T-helper 1 cell treated with Interleukin-12 subunit alpha and Interleukin-12 subunit beta and Interleukin-4 antibody, amounts not matched to agents 30 μg/mL and 1 μg/mL, for 36 hours (primary cell): Measurements from ENCODE around the gene HDAC4.

Experiments
- H3K27ac Mint-ChIP-seq: one replicate; pipeline ENCODE4 v1.8.0; 2021; ENCODE audit warnings: mild to moderate bottlenecking, mixed read lengths
- H3K27me3 Mint-ChIP-seq: one replicate; pipeline ENCODE4 v1.8.0; 2021; ENCODE audit warnings: low read depth, mixed read lengths
- H3K36me3 Mint-ChIP-seq: one replicate; pipeline ENCODE4 v1.8.0; 2021; ENCODE audit warnings: low read depth, mixed read lengths
- H3K4me1 Mint-ChIP-seq: one replicate; pipeline ENCODE4 v1.8.0; 2021; ENCODE audit warnings: low read depth, mixed read lengths
- H3K4me3 Mint-ChIP-seq: one replicate; pipeline ENCODE4 v1.8.0; 2021; ENCODE audit warnings: mild to moderate bottlenecking, moderate library complexity, mixed read lengths
- H3K9me3 Mint-ChIP-seq: one replicate; pipeline ENCODE4 v1.8.0; 2021; ENCODE audit warnings: mixed read lengths

The HDAC4 gene

GRCh38 chr2:239278941-239279365 is 121.9 kb downstream of the HDAC4 start:
- Mint-ChIP-seq H3K36me3 (peaks cover 11% of the 10 kb centered on the region), H3K27me3 (no peaks in the 10 kb centered on the region), H3K4me3 (no peak overlapping the region), H3K9me3 (no peaks in the 10 kb centered on the region), H3K27ac (peak overlapping the region; percentile 47), H3K4me1 (peaks cover 43% of the 10 kb centered on the region)

GRCh38 chr2:239278361-239278760 is 122.5 kb downstream of the HDAC4 start:
- no peak overlapping the region for H3K4me3 Mint-ChIP-seq
- peaks cover 12% of the 10 kb centered on the region for H3K36me3 Mint-ChIP-seq
- no peaks in the 10 kb centered on the region for H3K9me3 Mint-ChIP-seq
- no peak overlapping the region for H3K27ac Mint-ChIP-seq
- no peaks in the 10 kb centered on the region for H3K27me3 Mint-ChIP-seq
- peaks cover 46% of the 10 kb centered on the region for H3K4me1 Mint-ChIP-seq

GRCh38 chr2:239277401-239278085 is 123.3 kb downstream of the HDAC4 start:
- Mint-ChIP-seq H3K9me3 (no peaks in the 10 kb centered on the region), H3K27ac (peak overlapping the region; percentile 59), H3K4me1 (peaks cover 54% of the 10 kb centered on the region), H3K27me3 (no peaks in the 10 kb centered on the region), H3K4me3 (no peak overlapping the region), H3K36me3 (peaks cover 18% of the 10 kb centered on the region)

- Mint-ChIP-seq H3K36me3 (peaks cover 22% of the 10 kb centered on the region), H3K27me3 (no peaks in the 10 kb centered on the region), H3K27ac (peak overlapping the region; percentile 70), H3K9me3 (no peaks in the 10 kb centered on the region), H3K4me3 (no peak overlapping the region), H3K4me1 (peaks cover 59% of the 10 kb centered on the region)
Measured at GRCh38 chr2:239276851-239277250, 124.0 kb downstream of the HDAC4 start.

- peaks cover 25% of the 10 kb centered on the region for H3K36me3 Mint-ChIP-seq
- H3K9me3 Mint-ChIP-seq: no peaks in the 10 kb centered on the region
- peaks cover 65% of the 10 kb centered on the region for H3K4me1 Mint-ChIP-seq
- H3K4me3 Mint-ChIP-seq: no peak overlapping the region
- H3K27me3 Mint-ChIP-seq: no peaks in the 10 kb centered on the region
- peak overlapping the region; percentile 95 for H3K27ac Mint-ChIP-seq
Measured at GRCh38 chr2:239275847-239276831, 124.7 kb downstream of the HDAC4 start.

- Mint-ChIP-seq H3K36me3 (peaks cover 28% of the 10 kb centered on the region), H3K27me3 (no peaks in the 10 kb centered on the region), H3K4me1 (peaks cover 66% of the 10 kb centered on the region)
Measured at GRCh38 chr2:239275044-239275685, 125.7 kb downstream of the HDAC4 start.

GRCh38 chr2:239274391-239275043 is 126.3 kb downstream of the HDAC4 start:
- Mint-ChIP-seq H3K4me3 (peak overlapping the region; percentile 71), H3K9me3 (no peaks in the 10 kb centered on the region), H3K27me3 (no peaks in the 10 kb centered on the region), H3K36me3 (peaks cover 32% of the 10 kb centered on the region), H3K4me1 (peaks cover 72% of the 10 kb centered on the region), H3K27ac (peak overlapping the region; percentile 95)

More at GRCh38 chr2:239275044-239275685, 125.7 kb downstream of the HDAC4 start:
- H3K9me3 Mint-ChIP-seq: no peaks in the 10 kb centered on the region
- peak overlapping the region; percentile 95 for H3K27ac Mint-ChIP-seq
- H3K4me3 Mint-ChIP-seq: peak overlapping the region; percentile 71

- Mint-ChIP-seq H3K4me3 (peak overlapping the region; percentile 69), H3K27ac (peak overlapping the region; percentile 95), H3K9me3 (no peaks in the 10 kb centered on the region), H3K36me3 (peaks cover 35% of the 10 kb centered on the region), H3K4me1 (peaks cover 74% of the 10 kb centered on the region), H3K27me3 (no peaks in the 10 kb centered on the region)
Measured at GRCh38 chr2:239273280-239274234, 127.3 kb downstream of the HDAC4 start.

- Mint-ChIP-seq H3K27me3 (no peaks in the 10 kb centered on the region), H3K27ac (peak overlapping the region; percentile 95), H3K4me3 (peak overlapping the region; percentile 69), H3K36me3 (peaks cover 32% of the 10 kb centered on the region), H3K9me3 (no peaks in the 10 kb centered on the region), H3K4me1 (peaks cover 78% of the 10 kb centered on the region)
Measured at GRCh38 chr2:239272626-239273025, 128.2 kb downstream of the HDAC4 start.

GRCh38 chr2:239271882-239272281 is 128.9 kb downstream of the HDAC4 start:
- Mint-ChIP-seq H3K27ac (no peak overlapping the region), H3K4me3 (no peak overlapping the region), H3K9me3 (no peaks in the 10 kb centered on the region), H3K4me1 (peaks cover 81% of the 10 kb centered on the region), H3K36me3 (peaks cover 37% of the 10 kb centered on the region), H3K27me3 (no peaks in the 10 kb centered on the region)

GRCh38 chr2:239271471-239271870 is 129.3 kb downstream of the HDAC4 start:
- Mint-ChIP-seq H3K36me3 (peaks cover 37% of the 10 kb centered on the region), H3K27ac (no peak overlapping the region), H3K9me3 (no peaks in the 10 kb centered on the region), H3K4me3 (no peak overlapping the region), H3K4me1 (peaks cover 82% of the 10 kb centered on the region), H3K27me3 (no peaks in the 10 kb centered on the region)

- Mint-ChIP-seq H3K36me3 (peaks cover 37% of the 10 kb centered on the region), H3K9me3 (no peaks in the 10 kb centered on the region), H3K4me3 (no peak overlapping the region), H3K27ac (no peak overlapping the region), H3K4me1 (peaks cover 84% of the 10 kb centered on the region), H3K27me3 (no peaks in the 10 kb centered on the region)
Measured at GRCh38 chr2:239269916-239270315, 130.9 kb downstream of the HDAC4 start.

GRCh38 chr2:239269173-239269885 is 131.5 kb downstream of the HDAC4 start:
- Mint-ChIP-seq H3K4me1 (peaks cover 82% of the 10 kb centered on the region), H3K27ac (peak overlapping the region; percentile 18), H3K27me3 (no peaks in the 10 kb centered on the region), H3K4me3 (peak overlapping the region; percentile 4), H3K36me3 (peaks cover 37% of the 10 kb centered on the region), H3K9me3 (no peaks in the 10 kb centered on the region)
